Stimulated activated CD8-positive, alpha-beta memory T cell treated with anti-CD3 and anti-CD28 coated beads, Interleukin-15, amount 100 ng/mL, for 48 hours (primary cell): ENCODE results near the gene MRPL28.
"Not testable (repeated sequence)": the region's sequence is repeated elsewhere in the genome, so short reads cannot be mapped to it uniquely, and the experiment has no call there.

ENCODE experiments used
- DNase-seq, 2 donors: peaks; one replicate each; pipeline ENCODE4 v3.0.0-alpha.2; 2020; ENCODE audit warnings: low read depth in 2 of 2

Gene MRPL28

GRCh38 chr16:373848-374615 is 3.7 kb upstream of the MRPL28 start:
- DNase-seq = no peak

GRCh38 chr16:373020-373598 is 2.8 kb upstream of the MRPL28 start:
- no peak for DNase-seq

DNA sequence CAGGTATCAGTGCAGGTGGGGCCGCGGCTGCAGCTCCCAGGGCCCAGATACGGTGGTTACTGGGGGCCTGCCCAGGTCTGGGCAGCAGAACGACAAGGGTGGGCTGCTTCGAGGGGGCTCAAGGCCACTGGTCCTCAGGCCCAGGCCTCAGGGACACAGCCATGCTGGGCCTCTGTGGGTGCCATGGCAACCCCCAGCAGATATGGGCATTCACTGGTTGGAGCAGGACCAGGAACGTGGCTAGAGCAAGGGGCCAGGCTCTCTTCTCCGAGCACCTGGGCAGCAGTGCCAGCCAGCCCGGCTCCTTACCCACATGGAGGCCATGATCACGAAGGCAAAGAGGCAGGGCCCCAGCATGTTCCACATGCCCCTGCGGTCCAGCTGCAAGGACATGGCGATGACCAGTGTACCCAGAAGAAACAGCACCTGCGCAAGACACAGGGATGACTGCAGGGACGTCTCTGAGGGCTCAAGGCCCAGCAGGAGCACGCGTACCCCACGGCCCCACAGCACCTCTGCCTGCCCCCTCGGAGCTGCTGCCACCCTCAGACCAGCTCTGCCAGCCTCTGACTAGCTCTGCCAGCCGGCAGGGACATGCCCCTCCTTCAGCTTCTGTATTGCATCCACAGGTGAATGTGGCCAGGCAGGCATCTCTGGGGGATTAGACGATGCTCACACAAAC is 2.1 kb upstream of the MRPL28 start:
- DNase-seq = no peak

- no peak for DNase-seq
Measured at GRCh38 chr16:371515-372301, 1.4 kb upstream of the MRPL28 start.

GRCh38 chr16:370979-371514 is 709 bp upstream of the MRPL28 start:
- DNase-seq = no peak

DNA sequence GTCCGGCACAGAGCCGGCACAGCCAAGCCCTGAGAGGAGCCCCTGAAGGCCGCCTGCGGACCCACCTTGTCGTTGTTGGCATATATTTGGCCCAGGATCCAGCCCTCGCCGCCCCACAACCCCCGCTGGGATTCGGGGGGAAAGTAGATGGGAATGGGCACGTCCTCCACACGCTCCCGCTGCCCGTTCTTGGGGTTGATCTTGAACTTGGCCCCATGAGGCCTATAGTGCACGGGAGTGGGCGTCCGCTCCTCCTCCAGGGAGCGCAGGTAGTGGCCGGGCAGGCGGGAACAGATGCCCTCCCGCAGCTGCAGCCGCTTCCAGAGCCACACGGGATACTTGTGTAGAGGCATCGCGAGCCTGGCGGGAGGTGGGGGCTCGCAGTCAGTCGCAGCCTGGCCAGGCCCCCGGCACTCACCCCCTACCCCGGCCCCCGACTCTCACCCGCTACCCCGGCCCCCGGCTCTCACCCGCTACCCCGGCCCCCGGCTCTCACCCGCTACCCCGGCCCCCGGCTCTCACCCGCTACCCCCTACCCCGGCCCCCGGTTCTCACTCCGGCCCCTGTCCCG is 387 bp downstream of the MRPL28 start:
- DNase-seq = no peak

DNA sequence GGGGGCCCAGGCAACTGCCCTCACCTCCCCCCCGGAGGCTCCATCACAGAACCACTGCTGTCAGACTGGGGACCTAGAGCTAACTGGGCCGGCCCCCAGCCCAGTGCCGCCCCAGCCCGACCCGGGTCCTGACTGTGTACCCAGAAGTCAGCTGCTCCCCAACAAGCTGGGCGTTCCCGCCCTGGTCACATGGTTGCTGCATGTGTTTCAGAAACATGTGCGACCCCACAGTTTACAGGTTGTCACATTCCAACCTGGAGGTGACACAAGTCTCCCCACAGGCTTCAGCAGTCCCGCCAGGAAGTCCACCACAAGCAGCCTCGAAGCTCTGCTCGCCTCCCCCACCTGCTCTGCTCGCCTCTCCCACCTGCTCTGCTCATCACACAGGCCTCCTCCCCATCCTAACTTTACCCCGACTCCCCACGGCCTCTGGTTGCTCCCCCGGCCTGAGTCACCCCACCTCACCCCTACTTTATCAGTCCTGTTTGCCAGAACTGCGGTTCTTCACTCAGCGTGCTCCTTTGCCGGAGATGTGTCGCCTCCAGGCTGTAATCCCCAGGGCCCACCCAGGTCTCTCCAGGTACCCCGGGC is 968 bp downstream of the MRPL28 start:
- DNase-seq = no peak

DNA sequence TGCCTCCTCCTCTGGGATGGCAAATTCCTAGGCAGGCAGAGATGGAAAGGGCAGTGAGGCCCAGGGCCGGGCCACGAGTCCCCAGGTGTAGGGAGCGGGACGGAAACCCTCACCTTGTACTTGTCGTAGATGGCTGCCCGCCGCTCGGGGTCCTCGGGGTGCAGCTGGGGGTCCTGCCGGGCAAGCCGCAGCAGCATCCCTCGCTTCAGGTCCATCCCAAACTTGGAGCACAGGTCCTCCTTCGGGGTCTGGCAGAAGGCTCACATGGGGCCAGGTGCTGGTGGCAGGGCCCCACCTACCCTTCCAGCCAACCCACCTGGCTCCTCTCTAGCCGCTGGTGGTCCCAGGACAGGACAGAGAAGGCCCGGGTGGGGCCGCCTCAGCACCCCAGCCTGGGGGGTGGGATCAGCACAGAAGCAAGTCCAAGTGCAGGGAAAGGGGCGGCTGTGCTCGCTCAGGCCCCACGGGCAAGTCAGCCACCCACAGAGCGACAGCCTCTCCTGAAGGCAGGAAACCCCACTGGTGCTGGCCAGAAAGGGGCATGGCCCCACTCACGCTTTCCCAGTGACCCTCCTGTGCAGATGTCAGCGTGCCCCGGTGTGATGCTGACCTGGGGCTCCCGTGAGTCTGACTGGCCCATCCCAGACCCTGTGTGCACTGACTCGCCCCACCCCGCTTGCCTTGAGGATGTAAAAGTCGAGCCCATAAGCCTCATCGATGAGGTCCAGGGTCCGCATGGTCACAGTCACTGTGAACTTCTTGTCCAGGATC is 1.8 kb downstream of the MRPL28 start:
- no peak for DNase-seq

DNA sequence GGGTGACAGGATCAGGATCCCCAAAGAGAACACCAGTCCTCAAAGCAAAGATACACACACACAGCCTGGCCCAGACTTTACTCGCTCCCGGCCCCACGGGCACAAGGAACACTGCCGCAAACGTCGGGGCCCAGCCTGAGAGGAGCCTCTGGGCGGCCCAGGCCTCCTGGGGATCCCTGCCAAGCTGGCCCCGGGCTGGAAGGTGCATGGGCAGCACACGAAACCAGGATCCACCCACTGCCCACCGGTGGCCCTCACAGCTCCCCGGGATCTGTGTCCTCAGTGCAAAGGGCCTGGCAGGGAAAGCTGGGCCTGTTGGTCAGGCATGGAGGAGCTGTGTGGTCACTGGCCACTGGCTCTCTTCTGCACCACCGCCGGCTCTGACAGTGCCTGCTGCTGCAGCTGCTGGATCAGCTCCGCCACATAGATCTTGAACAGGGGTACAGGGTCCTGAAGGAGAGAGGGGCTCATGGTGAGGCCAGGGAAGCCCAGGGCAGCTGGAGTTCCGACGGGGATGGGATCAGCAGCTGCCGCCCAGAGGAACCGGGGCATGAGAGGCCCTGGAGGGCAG is 2.9 kb downstream of the MRPL28 start:
- DNase-seq = no peak

GRCh38 chr16:366476-366875 is 3.9 kb downstream of the MRPL28 start:
- no peak for DNase-seq

DNA sequence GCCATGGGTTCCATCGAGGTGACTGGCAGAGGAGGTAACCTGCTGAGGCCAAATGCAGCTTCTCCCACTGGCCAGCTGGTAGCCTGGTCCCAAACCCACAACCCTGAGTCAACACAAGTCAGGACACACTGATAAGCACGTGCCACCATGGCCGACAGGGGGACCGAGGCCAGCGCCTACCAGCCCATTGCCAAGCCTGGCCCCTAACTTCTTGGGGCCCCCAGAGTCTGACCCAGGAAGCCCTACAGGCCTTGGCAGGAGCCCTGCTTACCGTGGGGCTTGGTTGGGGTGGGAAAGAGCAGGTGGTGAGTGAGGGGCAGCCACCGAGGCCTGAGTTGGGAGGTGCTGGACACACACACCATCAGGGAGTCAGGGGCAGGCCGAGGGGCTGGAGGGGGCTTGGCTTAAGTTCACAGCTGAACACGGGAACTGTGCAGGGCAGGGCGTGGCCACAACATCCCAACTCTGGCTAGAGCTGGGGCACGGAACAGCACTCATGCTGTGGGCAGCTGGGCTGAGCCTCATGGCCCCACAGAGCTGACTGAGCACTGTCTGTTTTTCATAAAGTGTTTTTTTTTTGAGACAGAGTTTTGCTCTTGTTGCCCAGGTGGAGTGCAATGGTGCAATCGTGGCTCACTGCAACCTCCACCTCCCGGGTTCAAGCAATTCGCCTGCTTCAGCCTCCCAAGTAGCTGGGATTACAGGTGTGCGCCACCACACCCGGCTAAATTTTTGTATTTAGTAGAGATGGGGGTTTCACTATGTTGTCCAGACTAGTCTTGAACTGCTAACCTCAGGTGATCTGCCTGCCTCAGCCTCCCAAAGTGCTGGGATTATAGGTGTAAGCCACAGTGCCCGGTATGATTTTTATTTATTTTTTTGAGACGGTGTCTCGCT is 5.5 kb downstream of the MRPL28 start:
- no peak for DNase-seq

- DNase-seq = no peak
Measured at GRCh38 chr16:363766-364490, 6.4 kb downstream of the MRPL28 start.

- DNase-seq = no peak
Measured at GRCh38 chr16:363110-363765, 7.1 kb downstream of the MRPL28 start.

DNA sequence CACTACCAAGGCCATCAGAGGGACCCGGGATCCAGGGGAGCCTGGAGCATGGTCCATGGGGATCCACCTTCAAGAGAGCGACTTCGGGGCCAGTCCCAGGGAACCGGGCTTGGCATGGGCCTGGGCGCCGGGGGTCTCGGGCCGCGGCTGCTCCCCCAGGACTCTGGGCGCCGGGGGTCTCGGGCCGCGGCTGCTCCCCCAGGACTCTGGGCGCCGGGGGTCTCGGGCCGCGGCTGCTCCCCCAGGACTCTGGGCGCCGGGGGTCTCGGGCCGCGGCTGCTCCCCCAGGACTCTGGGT is 7.7 kb downstream of the MRPL28 start:
- DNase-seq = not testable (repeated sequence)

- peak; percentile 56 to 61 for DNase-seq
Measured at GRCh38 chr16:361872-362701, 8.3 kb downstream of the MRPL28 start.

DNA sequence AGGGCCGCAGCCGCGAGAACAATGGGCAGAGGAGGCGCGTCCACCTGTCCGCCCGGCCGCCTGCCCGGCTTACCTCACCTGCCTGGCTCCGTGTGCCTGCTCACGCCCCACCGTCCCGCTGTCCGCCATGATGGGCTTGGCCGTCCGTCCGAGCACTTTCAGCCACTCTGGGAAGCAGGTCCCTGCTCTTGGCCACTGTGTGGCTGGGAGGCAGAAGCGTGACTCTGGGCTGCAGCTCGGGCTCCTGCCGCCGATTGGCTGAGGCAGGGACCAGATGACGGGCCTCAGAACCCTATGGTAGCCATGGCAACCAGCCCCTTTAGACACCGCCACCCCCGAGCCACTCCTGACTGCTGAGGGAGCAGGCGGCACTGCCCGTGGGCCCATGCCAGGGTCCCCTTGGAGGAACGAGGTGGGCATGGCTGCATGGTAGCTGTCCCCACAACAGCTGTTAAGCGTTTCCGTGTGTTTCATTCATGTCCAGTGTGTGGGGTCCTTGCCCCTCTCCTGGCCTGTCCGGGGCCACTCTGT is 8.9 kb downstream of the MRPL28 start:
- no peak for DNase-seq
